Medulla oblongata (tissue), 1 donor: ENCODE measurements around the gene LRTM2.

Experiments
- DNase-seq: peaks from one replicate; pipeline ENCODE4 v3.0.0-alpha.2; 2015; ENCODE audit errors: extremely low spot score

The LRTM2 gene

GRCh38 chr12:1864456-1864855 is 44.1 kb downstream of the LRTM2 start:
- DNase-seq, result no peak

GRCh38 chr12:1864867-1865266 is 44.5 kb downstream of the LRTM2 start:
- no peak for DNase-seq

GRCh38 chr12:1865284-1865866 is 45.0 kb downstream of the LRTM2 start:
- DNase-seq, result no peak

GRCh38 chr12:1869145-1869544 is 48.8 kb downstream of the LRTM2 start:
- DNase-seq, result no peak

- no peak for DNase-seq
These were observed 49.7 kb downstream of the LRTM2 start for GRCh38 chr12:1870086-1870485.

GRCh38 chr12:1870998-1871917 is 50.9 kb downstream of the LRTM2 start:
- no peak for DNase-seq

GRCh38 chr12:1872001-1872400 is 51.6 kb downstream of the LRTM2 start:
- DNase-seq, result no peak

GRCh38 chr12:1872448-1872847 is 52.1 kb downstream of the LRTM2 start:
- DNase-seq, result no peak

GRCh38 chr12:1873531-1874510 is 53.5 kb downstream of the LRTM2 start:
- DNase-seq, result no peak

- no peak for DNase-seq
These were observed 55.2 kb downstream of the LRTM2 start for GRCh38 chr12:1875608-1876007.

- no peak for DNase-seq
These were observed 55.7 kb downstream of the LRTM2 start for GRCh38 chr12:1876086-1876485.

GRCh38 chr12:1877169-1877878 is 57.0 kb downstream of the LRTM2 start:
- no peak for DNase-seq

GRCh38 chr12:1878214-1878613 is 57.8 kb downstream of the LRTM2 start:
- no peak for DNase-seq

GRCh38 chr12:1878695-1879094 is 58.3 kb downstream of the LRTM2 start:
- no peak for DNase-seq

GRCh38 chr12:1879633-1880032 is 59.3 kb downstream of the LRTM2 start:
- DNase-seq, result no peak

GRCh38 chr12:1880153-1880845 is 59.9 kb downstream of the LRTM2 start:
- DNase-seq, result no peak

GRCh38 chr12:1880876-1881275 is 60.5 kb downstream of the LRTM2 start:
- DNase-seq, result no peak

GRCh38 chr12:1881301-1881700 is 60.9 kb downstream of the LRTM2 start:
- no peak for DNase-seq

- DNase-seq, result no peak
These were observed 61.6 kb downstream of the LRTM2 start for GRCh38 chr12:1881936-1882335.

- DNase-seq, result no peak
These were observed 62.0 kb downstream of the LRTM2 start for GRCh38 chr12:1882405-1882804.
